GM18508 (cell line): ENCODE results near the gene NOTCH2.
"Not testable (repeated sequence)": the region's sequence is repeated elsewhere in the genome, so short reads cannot be mapped to it uniquely, and the experiment has no call there.

ENCODE experiments used
- ATAC-seq: cut with Tn5 transposase; IDR thresholded peaks from one replicate; pipeline ENCODE4 v1.9.1; 2021; ENCODE audit warnings: moderate number of reproducible peaks; ENCODE audit not compliant: insufficient read depth, unreplicated experiment

The NOTCH2 gene

GRCh38 chr1:120069067-120069919 lies at the start of gene NOTCH2:
Gene NOTCH2 (minus strand): TSS chr1:120069662. CDS start chr1:120069406, 256 bp downstream.
- not testable (repeated sequence) for ATAC-seq

GRCh38 chr1:120117371-120118177 lies 48.1 kb upstream of the NOTCH2 start:
- ATAC-seq, result peak; percentile 52

GRCh38 chr1:120116094-120116493 lies 46.6 kb upstream of the NOTCH2 start:
- ATAC-seq, result not testable (repeated sequence)

- not testable (repeated sequence) for ATAC-seq
Measured at GRCh38 chr1:120113134-120113533, 43.7 kb upstream of the NOTCH2 start.

DNA sequence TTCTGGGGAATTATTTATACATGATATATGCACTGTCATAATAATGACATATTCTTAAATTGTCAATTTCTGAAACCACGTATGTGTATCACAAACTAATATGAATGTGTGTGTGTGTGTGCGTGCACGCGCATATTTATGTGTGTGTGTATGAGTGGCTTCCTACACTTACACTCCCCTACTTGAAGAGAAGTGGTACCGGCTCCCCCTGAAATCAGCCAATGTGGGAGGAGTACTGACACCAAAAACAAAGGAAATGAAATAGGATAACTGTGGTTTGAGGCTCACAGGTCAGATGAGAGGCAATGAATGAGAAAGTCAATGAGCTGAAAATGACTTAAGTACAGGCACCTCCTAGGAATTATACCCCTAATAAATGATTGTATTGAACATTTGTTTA lies 42.8 kb upstream of the NOTCH2 start:
- ATAC-seq, result not testable (repeated sequence)

- not testable (repeated sequence) for ATAC-seq
Measured at GRCh38 chr1:120111771-120112170, 42.3 kb upstream of the NOTCH2 start.

DNA sequence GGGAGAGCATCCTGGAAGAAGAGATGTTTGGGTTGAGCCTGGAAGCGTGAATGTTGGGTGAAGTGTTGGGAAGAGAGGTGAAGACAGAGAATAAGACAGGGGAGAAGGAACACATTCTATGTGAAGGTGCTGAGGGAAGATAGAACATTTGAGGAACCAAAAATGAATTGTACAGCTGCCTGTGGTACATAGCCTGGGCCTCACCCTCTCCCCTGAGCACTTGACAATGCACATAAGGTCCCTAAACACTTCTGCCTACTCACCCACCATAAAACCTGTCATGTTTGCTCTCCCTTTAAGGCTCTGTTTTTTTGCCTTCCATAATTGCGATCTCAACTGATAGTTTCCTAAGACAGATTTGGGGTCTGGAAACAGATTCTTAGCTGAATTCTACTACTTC lies 41.5 kb upstream of the NOTCH2 start:
- not testable (repeated sequence) for ATAC-seq

DNA sequence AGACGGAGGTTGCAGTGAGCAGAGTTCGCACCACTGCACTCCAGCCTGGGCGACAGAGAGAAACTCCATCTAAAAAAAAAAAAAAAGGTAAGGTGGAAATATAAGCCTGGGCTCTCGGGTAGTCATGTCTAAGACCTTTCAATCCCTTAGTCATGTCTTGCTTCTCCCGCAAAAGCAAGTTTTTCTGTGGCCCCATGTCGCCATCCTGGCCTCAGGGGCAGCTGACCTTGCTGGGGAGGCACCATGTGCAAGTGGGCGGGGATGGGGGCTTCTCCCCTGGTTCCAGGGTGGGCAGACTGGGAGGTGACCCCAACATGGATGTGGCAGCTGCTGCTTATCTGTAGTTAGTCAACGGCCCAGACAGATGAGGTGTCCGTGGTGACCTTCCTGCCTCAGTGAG lies 40.2 kb upstream of the NOTCH2 start:
- not testable (repeated sequence) for ATAC-seq

GRCh38 chr1:120109180-120109579 lies 39.7 kb upstream of the NOTCH2 start:
- ATAC-seq, result not testable (repeated sequence)

DNA sequence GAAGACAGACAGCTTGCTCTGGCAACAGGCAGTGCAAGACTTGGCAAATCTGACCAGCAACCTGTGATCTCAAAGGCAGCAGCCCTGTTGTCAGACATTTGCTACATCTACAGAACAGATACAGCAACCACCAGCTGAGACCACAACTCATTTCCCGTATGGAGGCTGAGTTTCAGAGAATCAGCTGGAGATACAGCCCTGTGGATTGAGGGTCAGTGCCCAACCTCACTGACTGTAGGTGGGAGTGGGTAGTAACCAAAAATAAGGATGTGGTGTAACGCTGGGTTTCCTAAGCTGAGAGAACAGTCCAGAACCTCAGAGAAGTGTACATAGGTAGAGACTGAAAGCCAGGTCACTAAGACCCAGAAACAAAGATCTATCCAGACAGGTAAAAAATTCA lies 35.8 kb upstream of the NOTCH2 start:
- not testable (repeated sequence) for ATAC-seq

DNA sequence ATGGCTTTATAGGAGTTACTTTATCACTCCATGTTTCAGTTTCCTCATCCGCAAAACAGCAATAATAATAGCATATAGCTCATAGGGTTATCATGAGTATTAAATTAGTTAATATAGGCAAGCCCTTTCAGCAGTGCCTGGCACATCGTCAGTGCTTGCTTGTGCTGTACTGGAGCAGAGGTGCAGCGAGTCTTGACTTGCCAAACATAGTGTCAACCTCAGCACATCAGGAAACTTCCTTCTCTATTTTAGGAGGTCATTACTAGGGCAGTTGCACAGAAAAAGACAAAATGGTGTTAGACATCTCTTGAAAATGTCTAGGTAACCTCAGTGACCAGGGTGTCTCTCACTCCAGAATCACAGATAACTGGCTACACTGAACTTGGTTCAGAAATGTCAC lies 34.3 kb upstream of the NOTCH2 start:
- not testable (repeated sequence) for ATAC-seq

GRCh38 chr1:120101593-120101992 lies 32.1 kb upstream of the NOTCH2 start:
- not testable (repeated sequence) for ATAC-seq

- not testable (repeated sequence) for ATAC-seq
Measured at GRCh38 chr1:120100590-120100989, 31.1 kb upstream of the NOTCH2 start.

GRCh38 chr1:120098986-120099759 lies 29.7 kb upstream of the NOTCH2 start:
- not testable (repeated sequence) for ATAC-seq

GRCh38 chr1:120096981-120097545 lies 27.6 kb upstream of the NOTCH2 start:
- ATAC-seq, result not testable (repeated sequence)

DNA sequence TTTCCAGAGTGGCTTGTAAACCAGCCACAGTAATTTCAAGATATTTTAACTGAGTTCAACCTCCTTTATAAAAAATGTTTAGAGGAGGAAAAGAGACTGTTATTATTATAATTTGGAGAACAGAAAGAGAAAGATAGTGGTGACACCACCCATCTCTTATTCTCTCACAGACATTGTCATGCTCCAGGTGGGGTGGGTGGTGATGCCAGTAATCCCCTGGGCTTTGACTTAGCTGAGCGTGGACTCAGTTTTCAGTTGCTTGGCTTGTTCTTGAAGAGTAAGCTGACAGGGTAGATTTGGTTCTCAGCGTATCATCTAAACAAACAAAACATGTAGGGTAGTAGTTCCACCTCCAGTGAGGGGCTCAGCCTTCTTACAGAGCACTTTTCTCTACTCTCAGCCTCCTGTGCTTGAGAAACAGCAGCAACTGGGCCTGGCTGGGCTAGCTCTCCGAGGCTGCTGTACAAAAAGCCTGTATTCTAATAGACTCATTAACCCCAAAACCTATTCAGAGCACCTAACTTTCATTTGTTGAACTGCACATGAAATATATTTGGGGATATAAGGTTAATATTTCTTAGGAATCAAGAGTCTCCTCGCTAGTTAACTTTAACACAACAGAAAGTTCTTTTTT lies 24.2 kb upstream of the NOTCH2 start:
- ATAC-seq, result not testable (repeated sequence)

GRCh38 chr1:120092232-120093218 lies 23.1 kb upstream of the NOTCH2 start:
- ATAC-seq, result not testable (repeated sequence)

DNA sequence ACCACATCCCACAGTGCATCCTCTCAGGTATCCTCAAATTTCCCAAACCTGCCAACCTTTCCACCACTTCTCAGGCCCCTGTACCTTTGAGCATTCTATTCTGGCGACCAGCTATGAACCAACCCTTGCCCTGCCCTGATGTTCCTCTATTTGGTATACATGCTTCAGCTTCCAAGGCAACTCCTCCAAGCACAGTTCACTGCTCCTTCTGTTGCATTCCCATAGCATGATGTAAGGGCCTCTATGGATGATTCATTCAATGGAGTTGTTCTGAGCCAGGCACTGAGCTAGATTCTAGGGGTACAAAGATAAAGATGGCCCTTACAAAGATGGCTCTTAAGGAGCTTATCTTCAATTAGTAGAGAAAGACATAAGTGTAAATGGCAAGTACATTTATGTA lies 21.4 kb upstream of the NOTCH2 start:
- ATAC-seq, result not testable (repeated sequence)
